Erythroblast (primary cell): ENCODE results near the gene ASAP2.

ENCODE experiments used
- GATA1 ChIP-seq: IDR thresholded peaks from 2 replicates; pipeline ENCODE4 v1.6.1; 2011; ENCODE audit warnings: low read depth, mild to moderate bottlenecking, control low read depth, low read length, moderate library complexity
- POLR2A ChIP-seq: IDR thresholded peaks from 2 replicates; pipeline ENCODE4 v1.6.1; 2011; ENCODE audit warnings: mild to moderate bottlenecking, low read length

- TF ChIP-seq POLR2A (no peak), GATA1 (no peak)
Measured at GRCh38 chr2:9373047-9373446, 166.4 kb downstream of the ASAP2 start.
